ENCODE data around the gene GLS2.

DNA sequence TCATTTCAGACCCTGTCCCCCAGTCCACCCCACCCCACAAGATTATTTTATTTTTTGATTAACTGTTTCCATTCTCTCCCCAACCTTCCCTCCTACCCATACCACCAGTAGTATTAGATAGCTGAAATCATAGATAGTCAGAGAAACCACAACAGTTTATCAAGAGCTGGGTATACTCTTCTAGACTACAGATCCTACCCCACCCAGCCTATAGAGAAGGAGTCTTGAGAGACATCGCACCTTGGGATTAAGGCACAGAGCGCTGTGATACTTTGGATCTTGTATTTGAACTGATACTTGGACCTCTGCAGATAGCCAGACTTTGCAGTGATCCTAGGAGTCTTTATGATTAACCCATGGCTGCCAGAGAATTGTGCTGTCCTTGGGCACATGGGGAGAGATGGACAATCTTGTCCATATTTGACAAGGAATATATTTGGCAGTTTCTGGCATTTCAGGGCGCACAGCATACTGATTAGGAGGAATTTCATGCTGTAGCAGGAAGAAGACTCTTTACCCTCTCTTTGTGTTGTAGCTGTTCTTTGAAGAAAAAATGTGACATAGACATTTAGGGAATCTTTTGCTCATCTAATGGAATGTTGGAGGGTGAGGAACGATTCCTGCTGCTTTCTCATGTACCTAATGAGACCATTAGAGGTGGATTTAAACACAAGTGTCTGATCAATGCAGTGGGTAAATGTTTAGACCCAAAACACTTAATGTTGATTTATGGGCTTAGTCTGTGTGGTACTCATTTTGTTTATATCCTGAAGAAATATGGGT lies 34.6 kb upstream of the GLS2 start:
- TF ChIP-seq, protein P1, sequence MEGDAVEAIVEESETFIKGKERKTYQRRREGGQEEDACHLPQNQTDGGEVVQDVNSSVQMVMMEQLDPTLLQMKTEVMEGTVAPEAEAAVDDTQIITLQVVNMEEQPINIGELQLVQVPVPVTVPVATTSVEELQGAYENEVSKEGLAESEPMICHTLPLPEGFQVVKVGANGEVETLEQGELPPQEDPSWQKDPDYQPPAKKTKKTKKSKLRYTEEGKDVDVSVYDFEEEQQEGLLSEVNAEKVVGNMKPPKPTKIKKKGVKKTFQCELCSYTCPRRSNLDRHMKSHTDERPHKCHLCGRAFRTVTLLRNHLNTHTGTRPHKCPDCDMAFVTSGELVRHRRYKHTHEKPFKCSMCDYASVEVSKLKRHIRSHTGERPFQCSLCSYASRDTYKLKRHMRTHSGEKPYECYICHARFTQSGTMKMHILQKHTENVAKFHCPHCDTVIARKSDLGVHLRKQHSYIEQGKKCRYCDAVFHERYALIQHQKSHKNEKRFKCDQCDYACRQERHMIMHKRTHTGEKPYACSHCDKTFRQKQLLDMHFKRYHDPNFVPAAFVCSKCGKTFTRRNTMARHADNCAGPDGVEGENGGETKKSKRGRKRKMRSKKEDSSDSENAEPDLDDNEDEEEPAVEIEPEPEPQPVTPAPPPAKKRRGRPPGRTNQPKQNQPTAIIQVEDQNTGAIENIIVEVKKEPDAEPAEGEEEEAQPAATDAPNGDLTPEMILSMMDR (IDR thresholded peaks at IDR 0.05) = no peak
- TF ChIP-seq POLR2A (IDR thresholded peaks at IDR 0.05) = no peak

Data from ovary (tissue), 3 donors.